T-helper 9 cell (primary cell): Measurements from ENCODE around the gene ANO7.

ENCODE experiments used
- DNase-seq: peaks from one replicate; pipeline ENCODE4 v3.0.0-alpha.2; 2020
- total RNA-seq, 2 donors: gene quantifications; one replicate each; lab custom pipeline; 2026; lab: John Stamatoyannopoulos, UW

The ANO7 gene, protein sequence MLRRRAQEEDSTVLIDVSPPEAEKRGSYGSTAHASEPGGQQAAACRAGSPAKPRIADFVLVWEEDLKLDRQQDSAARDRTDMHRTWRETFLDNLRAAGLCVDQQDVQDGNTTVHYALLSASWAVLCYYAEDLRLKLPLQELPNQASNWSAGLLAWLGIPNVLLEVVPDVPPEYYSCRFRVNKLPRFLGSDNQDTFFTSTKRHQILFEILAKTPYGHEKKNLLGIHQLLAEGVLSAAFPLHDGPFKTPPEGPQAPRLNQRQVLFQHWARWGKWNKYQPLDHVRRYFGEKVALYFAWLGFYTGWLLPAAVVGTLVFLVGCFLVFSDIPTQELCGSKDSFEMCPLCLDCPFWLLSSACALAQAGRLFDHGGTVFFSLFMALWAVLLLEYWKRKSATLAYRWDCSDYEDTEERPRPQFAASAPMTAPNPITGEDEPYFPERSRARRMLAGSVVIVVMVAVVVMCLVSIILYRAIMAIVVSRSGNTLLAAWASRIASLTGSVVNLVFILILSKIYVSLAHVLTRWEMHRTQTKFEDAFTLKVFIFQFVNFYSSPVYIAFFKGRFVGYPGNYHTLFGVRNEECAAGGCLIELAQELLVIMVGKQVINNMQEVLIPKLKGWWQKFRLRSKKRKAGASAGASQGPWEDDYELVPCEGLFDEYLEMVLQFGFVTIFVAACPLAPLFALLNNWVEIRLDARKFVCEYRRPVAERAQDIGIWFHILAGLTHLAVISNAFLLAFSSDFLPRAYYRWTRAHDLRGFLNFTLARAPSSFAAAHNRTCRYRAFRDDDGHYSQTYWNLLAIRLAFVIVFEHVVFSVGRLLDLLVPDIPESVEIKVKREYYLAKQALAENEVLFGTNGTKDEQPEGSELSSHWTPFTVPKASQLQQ
- total RNA-seq: 0 to 0.28 reads per million in 2 donors

DNA sequence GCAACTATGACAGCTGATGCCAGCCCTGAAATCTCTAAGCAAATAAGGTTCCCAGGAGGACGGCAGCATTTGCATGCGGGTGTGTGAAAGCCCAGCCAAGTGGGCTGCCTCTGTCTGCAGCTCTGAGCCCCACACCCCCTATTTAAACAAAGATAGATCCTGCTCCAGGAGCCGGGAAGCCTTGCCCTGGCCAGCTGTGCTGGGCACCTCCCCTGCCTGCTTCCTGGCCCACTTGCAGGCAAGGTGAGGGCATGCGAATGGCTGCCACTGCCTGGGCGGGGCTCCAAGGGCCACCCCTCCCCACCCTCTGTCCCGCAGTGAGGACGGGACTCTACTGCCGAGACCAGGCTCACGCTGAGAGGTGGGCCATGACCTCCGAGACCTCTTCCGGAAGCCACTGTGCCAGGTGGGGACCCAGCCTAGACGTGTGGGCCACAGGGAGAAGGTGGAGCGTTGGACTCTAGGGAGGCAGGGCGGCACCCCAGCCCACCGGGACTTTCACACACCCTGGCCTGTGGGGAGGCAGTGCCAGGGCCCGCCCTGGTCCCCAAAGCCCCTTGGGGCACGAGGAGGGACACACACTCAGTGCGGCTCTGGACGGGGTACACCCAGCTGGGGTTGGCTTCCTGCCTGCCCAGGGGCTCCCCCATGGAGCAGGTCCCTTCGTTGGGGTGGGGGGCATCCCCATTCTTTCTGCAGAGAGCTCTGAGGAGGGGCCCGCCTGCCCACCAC is at the start of gene ANO7:
Gene ANO7 (plus strand): TSS at position 317 of the 732 bp plus-strand sequence. CDS start 1,387 bp downstream, outside the sequence.
- no peak for DNase-seq

DNA sequence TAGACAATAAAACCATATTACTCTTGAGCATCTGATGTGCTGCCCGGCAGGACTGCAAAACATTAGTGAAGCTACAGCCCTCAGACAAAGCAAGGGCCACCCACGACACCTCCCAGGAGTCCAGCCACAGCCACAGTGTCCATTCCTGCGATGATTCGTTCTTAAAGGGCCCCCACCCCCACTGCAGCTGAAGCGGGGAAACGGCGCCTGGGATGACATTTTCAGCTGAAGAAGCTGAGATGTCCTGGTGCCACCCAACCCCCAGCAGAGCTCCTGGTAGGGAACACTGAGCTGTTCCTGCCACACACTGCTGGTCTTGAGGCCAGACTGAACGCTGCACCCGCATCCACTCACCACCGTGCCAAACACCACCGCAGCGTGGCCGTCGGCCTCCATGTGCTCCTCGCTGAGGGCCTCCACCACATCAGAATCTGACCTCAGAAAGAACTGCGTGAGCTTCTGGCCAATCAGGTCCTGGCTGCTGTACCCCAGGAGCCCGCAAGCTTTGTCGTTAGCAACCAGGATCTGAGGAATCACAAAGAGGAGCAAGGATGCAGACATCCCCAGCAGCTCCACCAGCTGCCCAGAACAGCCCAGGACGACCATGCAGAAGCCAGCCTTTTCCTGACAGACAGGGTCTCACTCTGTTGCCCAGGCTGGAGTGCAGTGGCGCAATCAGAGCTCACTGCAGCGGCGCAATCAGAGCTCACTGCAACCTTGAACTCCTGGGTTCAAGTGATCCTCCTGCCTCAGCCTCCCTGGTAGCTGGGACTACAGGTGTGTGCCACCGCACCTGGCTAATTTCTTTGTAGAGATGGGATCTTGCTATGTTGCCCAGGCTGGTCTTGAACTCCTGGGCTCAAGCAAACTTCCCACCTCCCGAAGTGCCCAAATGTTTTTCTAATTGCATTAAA is 48.7 kb upstream of the ANO7 start:
- DNase-seq: no peak

DNA sequence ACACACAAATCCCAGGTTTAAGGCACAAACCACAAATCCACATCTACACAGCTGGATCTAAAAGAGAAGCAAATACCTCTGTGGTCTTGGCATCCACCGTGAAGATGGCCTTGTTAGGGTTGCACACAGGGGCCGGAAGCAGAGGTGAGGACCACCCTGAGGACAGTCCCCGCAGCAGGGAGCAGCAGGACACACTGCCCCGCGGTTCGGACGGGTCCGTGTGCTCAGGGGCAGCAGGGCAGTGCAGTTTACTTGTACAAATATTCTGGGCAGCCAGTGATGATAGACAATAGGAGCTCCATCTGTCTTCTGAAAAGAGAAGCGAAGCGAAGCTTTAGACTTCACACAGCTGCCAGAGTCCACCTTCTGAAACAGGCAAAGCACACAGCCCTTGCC is 48.0 kb upstream of the ANO7 start:
- no peak for DNase-seq

DNA sequence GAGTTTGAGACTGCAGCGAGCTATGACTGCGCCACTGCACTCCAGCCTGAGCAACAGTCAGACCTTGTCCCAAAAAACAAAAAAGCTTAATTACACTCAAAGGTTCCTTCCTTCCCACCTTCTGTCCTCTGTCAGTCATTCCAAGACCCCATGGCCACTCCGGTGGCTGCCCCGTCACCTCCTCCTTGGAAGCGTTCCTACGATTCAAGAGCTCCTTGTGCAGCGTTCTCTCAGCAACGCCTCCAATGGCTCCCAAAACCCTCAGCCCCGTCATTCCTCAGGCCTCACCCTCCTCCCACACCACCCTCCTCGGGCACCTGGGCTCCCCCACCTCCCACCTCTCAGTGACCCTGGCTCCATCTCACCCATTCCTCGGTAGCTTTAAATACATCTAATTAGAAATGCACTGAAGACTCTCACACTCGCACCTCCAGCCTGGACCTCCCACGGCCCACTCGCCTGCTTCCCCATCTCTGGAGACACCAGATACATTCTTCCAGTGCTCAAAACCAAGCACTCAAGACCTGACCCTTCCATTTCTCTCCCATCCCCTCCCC is 47.2 kb upstream of the ANO7 start:
- DNase-seq: no peak

DNA sequence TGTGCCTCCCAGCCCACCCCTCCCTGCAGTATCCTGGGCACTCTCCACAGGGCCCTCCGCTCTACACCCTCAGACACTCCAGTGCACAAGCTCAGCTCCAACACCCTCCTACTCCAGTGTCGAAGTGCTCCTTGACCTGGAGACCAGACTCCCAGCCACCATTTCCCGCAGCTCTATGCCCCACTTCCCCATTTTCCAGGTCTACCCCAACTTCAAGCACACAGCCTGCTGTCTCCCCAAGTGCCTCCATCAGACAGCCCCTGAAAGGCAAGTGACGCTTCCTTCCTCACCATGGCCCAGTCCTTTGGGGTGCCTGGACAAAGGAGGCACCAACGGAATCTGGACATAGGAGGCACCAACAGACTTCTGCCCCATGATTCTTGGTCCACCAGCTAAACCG is 46.4 kb upstream of the ANO7 start:
- DNase-seq: no peak

DNA sequence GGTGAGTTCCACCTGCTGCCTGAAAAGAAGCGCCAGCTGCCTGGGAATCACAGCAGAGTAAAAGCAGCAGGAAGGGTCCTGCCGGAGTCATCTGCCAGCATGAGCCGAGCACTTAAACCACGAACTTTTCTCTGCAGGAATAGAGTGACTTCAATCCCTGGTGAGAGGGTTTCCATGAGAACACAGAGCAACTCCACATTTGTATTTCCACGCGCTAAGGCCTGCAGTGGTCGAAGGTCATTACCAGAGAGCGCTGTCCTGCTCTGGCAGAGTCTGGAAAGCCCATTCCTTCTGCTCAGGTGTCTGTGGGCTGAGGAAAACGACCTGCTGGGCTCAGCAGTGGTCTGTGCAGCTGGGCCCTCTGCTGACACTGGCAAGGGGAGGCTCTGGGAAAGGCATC is 45.9 kb upstream of the ANO7 start:
- DNase-seq: no peak

DNA sequence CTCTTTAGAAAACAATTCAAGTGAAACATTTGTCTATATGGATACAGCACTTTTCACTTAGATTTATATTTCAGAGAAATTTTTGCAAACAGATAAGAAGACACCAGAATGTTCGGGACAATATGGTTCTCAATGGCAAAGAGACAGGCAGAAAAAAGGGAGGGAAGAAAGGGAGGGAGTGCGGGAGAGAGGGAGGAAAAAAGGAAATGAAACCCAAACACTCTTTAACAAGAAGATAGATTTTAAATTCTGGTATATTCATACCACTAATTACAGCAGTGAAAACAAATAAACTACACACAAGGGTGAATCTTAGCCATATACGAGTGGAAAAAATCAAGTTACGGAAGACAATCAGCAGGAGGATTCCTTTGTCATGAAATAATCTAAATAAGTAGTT is 42.2 kb upstream of the ANO7 start:
- DNase-seq: no peak

DNA sequence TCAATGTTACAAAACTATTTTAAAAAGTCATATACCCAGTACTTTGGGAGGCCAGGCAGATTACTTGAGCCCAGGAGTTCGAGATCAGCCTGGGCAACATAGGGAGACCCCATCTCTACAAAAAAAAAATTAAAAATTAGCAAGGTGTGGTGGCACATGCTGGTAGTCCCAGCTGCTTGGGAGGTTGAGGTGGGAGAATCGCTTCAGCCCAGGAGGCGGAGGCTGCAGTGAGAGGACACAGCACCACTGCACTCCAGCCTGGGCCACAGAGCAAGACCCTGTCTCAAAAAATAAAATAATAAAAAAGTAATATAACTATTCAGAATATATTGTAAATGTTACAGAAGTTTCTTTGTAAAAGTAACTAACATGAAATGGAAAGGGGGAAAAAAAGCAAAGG is 41.1 kb upstream of the ANO7 start:
- no peak for DNase-seq

DNA sequence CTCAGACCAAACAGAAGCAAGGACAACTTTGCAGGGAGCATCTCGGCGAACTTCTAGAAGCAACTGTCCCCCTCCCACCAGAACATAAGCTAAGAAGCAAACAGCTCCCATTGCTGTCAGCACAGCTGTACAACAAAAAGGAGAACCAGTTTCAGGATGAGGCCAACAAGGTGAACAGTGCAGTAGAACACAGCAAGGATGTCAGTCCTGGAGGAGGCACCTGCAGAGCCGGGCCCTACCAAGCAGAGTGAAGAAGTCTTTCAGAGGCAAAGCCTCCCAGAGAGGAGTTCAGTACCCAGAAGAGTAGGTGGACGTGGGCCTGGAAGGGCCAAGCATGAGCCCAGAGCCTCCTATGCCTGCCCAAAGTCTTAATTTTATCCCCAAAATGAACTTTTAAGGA is 40.2 kb upstream of the ANO7 start:
- DNase-seq: no peak

DNA sequence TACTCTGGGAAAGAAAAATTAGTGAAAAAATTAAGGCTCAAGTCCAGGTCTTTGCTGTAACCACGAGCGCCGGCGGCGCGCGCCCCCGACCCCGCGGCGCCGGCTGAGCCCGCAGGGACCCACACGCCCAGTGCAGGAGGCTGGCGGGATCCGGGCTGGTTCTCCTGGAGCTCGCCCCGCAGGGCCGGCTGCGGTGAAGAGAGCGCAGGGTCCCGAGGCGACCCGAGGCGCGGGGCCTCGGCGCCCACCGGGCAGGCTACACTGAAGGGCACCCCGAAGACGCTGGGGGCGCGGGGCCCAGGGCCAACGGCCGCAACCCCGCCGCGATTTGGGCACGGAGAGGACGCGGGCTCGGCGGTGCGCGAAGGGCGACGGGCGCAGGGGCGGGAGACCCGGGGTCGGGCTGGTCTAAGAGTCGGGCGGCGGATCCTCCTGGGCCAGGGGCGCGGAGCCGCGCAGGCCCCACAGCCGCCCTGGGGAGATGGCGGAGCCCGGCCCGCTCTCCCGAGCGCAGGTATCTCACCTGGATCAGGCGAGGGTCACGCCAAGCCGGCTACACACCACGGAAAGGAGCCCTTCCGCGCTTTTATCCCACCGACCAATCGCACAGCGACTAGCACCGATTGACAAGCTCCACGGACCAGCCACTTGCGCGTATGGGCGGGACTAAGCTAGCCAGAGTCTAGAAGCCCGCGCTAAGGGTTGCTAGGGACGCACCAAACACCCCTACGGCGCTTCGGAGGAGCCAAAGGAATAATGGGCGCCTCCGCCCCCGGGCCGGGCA is 39.4 kb upstream of the ANO7 start, which contains the start of gene PASK:
Gene PASK (minus strand): TSS at position 582 of the 784 bp plus-strand sequence. CDS start 6,440 bp downstream, outside the sequence.
- peak; percentile 86 for DNase-seq

DNA sequence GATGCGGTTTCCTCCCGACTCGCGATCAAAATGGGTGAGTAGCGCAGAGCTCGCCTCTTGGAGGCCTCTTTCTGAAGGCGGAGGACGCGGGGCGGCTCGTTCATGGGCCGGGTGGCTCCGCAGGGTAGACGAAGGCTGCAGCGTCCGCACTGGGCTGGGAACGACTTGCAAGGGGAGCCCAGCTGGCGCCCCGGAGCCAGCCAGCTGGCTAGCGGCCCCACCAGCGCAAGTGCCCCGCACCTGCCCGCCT is 38.9 kb upstream of the ANO7 start:
- no peak for DNase-seq

DNA sequence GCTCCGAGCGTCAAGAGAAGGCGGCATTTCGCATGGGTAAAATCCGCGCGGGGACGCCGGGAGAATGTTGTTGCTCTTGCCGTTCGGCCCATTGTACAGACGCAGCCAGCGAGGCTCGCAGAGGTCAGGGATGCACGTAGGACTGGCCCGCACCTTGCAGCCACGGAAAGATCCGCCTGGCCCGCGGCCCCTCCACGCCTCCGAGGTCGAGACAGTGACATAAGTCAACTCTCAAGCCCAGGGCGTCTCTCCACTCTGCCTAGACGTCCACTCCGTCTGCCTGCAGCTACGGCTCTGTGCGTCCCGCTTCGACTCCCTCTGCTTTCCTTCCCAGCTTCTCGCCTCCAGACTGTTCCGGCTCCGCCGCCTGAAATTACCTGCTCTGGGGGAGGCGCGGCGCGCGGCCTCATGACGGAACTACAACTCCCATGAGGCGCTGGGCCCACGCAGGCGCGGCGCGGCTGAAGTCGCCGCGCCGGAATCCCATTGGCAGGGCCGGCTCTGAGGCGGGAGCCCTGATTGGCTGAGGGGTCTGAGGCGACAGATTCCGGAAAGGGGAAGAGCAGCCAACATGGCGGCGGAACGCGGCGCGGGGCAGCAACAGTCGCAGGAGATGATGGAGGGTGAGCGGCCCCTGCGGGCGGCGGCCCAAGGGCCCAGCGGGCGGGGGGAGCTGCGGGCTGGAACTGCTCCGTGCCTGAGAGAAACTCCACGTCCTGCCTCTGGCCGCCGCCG is 38.4 kb upstream of the ANO7 start, which contains the start of gene PPP1R7:
Gene PPP1R7 (plus strand): TSS at position 543 of the 735 bp plus-strand sequence. CDS start 29 bp downstream, at position 572.
- DNase-seq: peak; percentile 91

DNA sequence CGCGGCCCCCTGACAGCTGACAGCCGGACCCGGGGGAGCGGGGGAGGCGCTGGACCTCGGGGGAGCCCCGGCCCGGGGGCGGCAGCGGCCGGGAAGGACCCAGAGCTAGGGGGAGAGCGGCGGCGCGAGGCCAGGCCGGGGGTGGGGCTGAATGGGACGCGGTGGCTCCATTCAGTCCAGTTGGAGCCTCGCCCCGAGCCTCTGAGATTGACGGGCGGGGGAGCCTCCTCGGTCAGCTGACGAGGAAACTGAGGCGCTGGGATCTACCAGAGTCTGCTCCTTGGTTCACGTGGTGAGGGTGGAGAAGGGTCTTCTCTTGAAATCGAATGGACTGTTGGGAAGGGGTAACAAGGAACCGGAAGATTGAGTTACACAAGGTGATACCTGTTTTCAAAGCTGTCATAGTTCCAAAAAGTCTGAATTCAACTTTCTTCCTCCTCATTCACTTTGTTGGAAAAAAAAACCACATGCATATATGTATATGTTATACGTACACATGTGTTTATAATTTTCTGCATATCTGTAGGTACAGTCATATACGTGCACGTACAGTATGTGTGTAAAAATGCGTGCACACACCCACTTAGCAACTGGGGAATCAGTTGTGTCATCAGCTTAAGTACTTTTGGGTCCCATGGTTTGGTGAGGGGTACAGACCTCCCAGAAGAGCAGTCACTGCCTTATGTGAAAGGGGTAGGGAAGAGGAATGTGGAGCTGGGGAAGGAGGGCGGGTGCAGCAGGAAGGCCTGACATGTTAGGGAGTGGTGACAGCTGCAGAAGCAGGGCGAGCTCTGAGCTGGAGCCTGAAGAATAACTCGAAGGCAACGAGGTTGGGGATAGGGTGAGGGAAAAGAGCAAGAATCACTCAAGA is 37.6 kb upstream of the ANO7 start:
- no peak for DNase-seq

DNA sequence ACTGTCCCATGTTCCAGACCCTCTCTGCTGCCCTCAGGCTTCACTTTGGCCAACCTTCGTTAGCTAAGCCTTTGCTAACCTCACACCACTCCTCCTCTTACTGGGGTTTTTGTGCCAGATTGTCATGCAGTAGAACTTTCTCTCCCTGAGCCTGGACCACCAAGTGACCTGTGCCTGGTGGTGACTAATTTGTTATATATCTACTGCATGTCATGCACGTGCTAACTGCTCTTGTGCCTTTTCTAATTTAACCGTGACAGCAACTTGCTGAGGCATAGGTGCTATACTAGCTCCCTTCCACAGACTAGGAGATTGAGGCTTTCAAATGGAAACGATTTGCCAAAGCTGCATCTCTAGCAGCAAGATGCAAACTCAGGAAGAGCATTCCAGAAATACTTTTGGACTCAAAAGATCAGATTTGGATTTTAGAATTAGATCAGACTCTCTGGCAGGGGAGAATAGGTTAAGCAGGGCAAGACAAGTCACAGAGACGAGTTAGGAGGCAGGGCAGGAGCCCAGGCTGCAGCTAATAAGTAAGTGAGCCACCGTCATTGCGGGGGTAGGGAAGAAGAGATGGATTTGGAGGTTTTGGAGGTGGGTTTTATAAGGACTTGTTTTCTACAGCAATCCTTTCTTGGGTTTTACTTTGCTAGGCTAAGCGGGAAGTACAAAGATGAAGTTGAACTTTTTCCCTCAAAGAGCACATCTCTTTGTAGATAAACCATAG is 36.4 kb upstream of the ANO7 start:
- no peak for DNase-seq

DNA sequence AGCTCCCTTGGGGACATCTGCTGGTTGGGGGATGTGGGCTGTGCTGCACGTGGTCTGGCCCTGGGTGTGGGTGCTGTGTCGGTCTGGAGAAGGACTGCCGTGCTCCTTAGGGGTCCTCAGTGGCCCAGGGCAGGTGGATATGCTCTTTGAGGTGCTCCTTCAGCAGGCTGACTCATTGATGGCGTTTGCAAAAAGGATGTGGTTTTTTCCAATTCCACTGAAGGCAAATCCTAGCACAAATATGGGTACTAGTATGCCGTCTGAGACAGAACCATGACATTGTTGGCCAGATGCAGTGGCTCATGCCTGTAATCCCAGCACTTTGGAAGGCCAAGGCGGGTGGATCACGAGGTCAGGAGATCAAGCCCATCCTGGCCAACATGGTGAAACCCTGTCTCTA is 34.9 kb upstream of the ANO7 start:
- no peak for DNase-seq

DNA sequence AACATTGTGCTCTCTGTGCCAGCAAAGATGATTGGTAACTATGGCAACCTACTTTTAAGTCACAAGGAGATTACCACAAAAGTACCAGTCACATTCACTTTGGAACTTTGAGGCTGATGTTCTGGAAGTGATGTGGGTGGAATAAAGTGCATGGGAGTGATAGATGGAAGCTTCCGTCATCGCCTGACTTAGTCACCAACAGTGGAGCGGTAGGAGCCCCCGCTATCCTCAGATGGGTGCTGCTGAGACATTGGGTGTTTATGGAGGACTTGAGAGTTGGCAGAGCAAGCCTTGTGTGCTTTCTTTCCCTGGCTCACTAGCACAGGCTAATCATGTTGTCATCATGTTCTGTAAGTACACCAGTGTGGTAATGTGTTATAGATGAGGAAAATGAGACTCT is 33.6 kb upstream of the ANO7 start:
- DNase-seq: no peak

DNA sequence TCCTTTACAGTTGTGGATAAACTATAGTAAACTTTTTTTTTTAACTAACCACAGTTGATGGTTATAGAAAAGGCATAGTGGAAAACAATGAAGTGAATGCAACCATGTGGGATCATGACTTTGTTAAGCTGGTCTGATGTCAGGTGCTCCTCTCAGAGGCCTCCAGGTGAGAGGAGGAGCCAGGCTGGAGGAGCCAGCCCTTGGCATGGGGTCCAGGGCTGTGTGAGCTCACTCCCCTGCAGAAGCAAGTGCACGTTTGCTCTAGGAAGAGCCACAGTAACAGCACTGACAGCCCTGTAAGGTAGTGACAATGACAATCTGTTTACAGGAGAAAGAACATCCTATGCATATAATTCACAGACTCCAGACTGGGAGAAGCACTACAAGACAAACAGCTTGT is 32.5 kb upstream of the ANO7 start:
- no peak for DNase-seq

DNA sequence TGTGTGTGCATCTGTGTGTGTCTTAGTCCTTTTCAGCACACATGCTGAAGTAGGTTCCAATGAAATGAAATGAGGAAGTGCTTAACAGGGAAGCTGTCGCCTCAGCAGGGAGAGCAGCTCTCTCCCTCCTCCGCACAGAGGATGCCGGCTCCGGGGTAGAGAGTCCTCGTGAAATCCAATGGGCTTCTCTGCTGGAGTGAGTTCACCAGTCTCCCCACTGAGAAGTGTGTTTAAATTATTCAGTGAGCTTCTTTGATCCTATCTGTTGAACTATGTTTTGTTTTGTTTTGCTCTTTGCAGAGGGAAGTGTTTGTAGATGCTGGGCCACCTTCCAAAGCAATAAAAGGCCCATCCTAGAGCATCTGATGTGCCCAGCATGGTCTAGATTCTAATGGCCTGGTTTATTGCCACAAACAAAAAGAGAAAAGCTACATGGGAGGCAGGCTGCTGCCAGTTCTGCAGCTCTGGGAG is 31.5 kb upstream of the ANO7 start:
- DNase-seq: no peak
